ENCODE measurements around the gene SORBS2.

SORBS2 gene

DNA sequence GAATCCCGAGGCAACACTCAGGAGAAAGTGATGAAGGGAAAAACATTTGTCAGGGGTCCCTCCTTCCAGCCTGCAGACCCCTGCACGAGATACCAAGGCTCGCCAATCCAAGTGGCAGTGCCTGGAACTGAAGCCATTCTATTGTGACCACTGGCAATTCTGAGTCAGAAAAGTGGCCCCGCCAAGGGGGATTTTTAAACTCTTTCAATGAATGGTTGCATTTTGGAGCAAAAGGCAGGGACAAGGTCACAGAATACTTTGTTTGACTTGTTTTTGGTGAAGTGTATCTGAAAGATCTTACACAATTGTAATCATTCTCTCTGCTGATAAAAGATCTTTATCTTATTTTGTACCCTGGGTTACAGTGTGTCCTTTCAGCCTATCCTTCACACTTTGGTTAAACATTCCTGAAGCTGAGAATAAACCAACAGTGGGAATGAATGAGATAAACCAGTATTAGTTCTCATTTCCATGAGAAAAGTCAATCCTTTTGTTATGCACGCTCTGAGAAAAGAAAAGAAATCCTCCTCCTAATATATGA is 160.8 kb downstream of the SORBS2 start:
- DNase-seq (ENCODE audit: low read depth) = no peak
- TF ChIP-seq CTCF (IDR thresholded peaks at IDR 0.05; ENCODE audit: low read depth, low read length, missing control alignments) = no peak
- H3K4me3 ChIP-seq (ENCODE audit: low read depth, low read length) = no peak overlapping the region

DNA sequence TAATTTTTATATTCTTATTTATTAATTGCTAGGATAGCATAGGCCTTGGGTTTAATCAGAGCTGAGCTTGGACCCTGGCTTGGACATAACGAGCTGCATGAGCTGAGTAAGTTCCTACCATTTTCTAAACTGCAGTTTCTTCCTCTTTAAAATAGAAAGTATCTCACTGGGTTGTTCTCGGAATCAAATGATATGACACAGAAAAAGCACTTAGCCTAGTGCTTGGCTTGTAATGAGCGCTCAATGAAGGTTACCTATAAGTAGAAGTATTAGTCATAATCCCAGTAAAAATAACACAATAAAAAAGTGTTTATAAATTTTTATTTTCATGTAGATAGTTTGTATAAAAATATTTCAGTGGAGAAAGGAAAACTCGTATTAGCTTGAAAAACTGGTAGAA is 163.4 kb downstream of the SORBS2 start:
- no peak for DNase-seq (ENCODE audit: low read depth)
- H3K4me3 ChIP-seq (ENCODE audit: low read depth, low read length) = no peak overlapping the region
- TF ChIP-seq CTCF (IDR thresholded peaks at IDR 0.05; ENCODE audit: low read depth, low read length, missing control alignments) = no peak

DNA sequence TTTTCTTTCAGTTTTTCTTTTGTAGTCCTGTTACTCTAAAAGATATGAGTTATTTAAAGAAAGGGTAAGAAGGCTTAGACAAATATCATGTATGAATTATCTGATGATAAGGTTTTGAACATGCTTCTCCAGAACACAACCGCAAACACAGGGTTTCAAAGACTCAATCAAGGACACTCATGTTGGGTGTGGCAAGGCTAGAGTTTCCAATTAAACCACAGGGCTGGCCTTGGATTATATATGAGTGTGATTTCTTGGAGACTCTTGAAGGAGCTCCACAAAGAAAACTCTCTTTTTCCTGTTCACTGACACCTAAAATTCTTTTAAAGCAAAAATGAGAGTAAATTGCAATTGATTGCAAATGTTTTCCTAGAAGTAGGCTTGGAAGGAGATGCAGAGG is 166.6 kb downstream of the SORBS2 start:
- no peak overlapping the region for H3K4me3 ChIP-seq (ENCODE audit: low read depth, low read length)
- TF ChIP-seq CTCF (IDR thresholded peaks at IDR 0.05; ENCODE audit: low read depth, low read length, missing control alignments) = no peak
- no peak for DNase-seq (ENCODE audit: low read depth)

GRCh38 chr4:185644408-185644807 is 167.6 kb downstream of the SORBS2 start:
- H3K4me3 ChIP-seq (ENCODE audit: low read depth, low read length) = no peak overlapping the region
- no peak for TF ChIP-seq CTCF (IDR thresholded peaks at IDR 0.05; ENCODE audit: low read depth, low read length, missing control alignments)
- DNase-seq (ENCODE audit: low read depth) = no peak

- TF ChIP-seq CTCF (IDR thresholded peaks at IDR 0.05; ENCODE audit: low read depth, low read length, missing control alignments) = no peak
- DNase-seq (ENCODE audit: low read depth) = no peak
Observed at GRCh38 chr4:185642907-185643306, 169.1 kb downstream of the SORBS2 start.

GRCh38 chr4:185640811-185641675 is 171.0 kb downstream of the SORBS2 start:
- DNase-seq (ENCODE audit: low read depth) = peak; percentile 44
- no peak overlapping the region for H3K4me3 ChIP-seq (ENCODE audit: low read depth, low read length)
- TF ChIP-seq CTCF (IDR thresholded peaks at IDR 0.05; ENCODE audit: low read depth, low read length, missing control alignments) = peak; percentile 33

More at GRCh38 chr4:185642907-185643306, 169.1 kb downstream of the SORBS2 start:
- no peak overlapping the region for H3K4me3 ChIP-seq (ENCODE audit: low read depth, low read length)
